SK-N-SH (cell line): ENCODE measurements around the gene BMP2K. TPM values are rescaled to one million over a fixed set of nuclear protein-coding genes. Genes with fewer than 3 reads are reported as not detected.

Experiments used
- CTCF ChIA-PET: fragments of 300-600, 350-600 bp; formaldehyde crosslinking; extraction: SDS; loops from one replicate; lab custom pipeline; 2021; lab: Yijun Ruan, JAX
- POLR2A ChIA-PET: fragments of 350-600 bp; sonication (Branson Sonifier 250); formaldehyde crosslinking; extraction: SDS; loops from one replicate; lab custom pipeline; 2020; ENCODE audit warnings: antibody characterized with exemption, inconsistent platforms; lab: Yijun Ruan, JAX
- DNase-seq: peaks from one replicate; pipeline ENCODE4 v3.0.0; 2012
- H2AFZ ChIP-seq: fragments of 200-600 bp; sonication (generic); 2 replicates; pipeline ENCODE4 v1.8.1; 2016; ENCODE audit warnings: antibody characterized with exemption, mild to moderate bottlenecking, low read depth
- H3F3A ChIP-seq: fragments of 200-600 bp; sonication (generic); replicated peaks from 2 replicates; pipeline ENCODE3; 2016; ENCODE audit warnings: antibody characterized with exemption, mild to moderate bottlenecking; ENCODE audit not compliant: insufficient read depth
- H3K27ac ChIP-seq, 2 experiments: fragments of 200-500 bp in 1 of 2; fragments of 200-600 bp in 1 of 2; sonication (Bioruptor generic) in 1 of 2; sonication (generic), shearing (Covaris generic) in 1 of 2; 2 replicates each; pipeline versions ENCODE4 v1.5.1 to v1.6.1; 2014 to 2016; ENCODE audit warnings: low read depth in 2 of 2, inconsistent platforms in 1 of 2, low read length in 1 of 2, mild to moderate bottlenecking in 1 of 2, mixed read lengths in 1 of 2
- H3K27me3 ChIP-seq: fragments of 200-600 bp; sonication (generic), shearing (Covaris generic); 2 replicates; pipeline ENCODE4 v1.6.1; 2016; ENCODE audit warnings: mixed run types; ENCODE audit not compliant: insufficient read depth
- H3K36me3 ChIP-seq, 2 experiments: fragments of 200-500 bp in 1 of 2; fragments of 200-600 bp in 1 of 2; sonication (Bioruptor generic) in 1 of 2; sonication (generic) in 1 of 2; replicated peaks in 1 of 2; 2 replicates each; pipeline versions ENCODE3 to v1.5.1; 2014 to 2016; ENCODE audit warnings: low read length in 1 of 2, mild to moderate bottlenecking in 1 of 2; ENCODE audit not compliant: insufficient read depth in 2 of 2, control insufficient read depth in 1 of 2
- H3K4me1 ChIP-seq, 2 experiments: fragments of 200-500 bp in 1 of 2; fragments of 200-600 bp in 1 of 2; sonication (Bioruptor generic) in 1 of 2; sonication (generic), shearing (Covaris generic) in 1 of 2; 2 replicates each; pipeline versions ENCODE4 v1.5.1 to v1.6.1; 2014 to 2016; ENCODE audit warnings: low read depth in 1 of 2, low read length in 1 of 2, mixed run types in 1 of 2; ENCODE audit not compliant: insufficient read depth in 2 of 2, control insufficient read depth in 1 of 2
- H3K4me2 ChIP-seq: fragments of 200-600 bp; sonication (generic), shearing (Covaris generic); 2 replicates; pipeline ENCODE4 v1.6.1; 2017; ENCODE audit warnings: mixed run types
- H3K4me3 ChIP-seq, 2 experiments: fragments of 200-500 bp in 1 of 2; fragments of 200-600 bp in 1 of 2; sonication (Bioruptor generic) in 1 of 2; sonication (generic), shearing (Covaris generic) in 1 of 2; 2 replicates each; pipeline versions ENCODE4 v1.5.1 to v1.8.1; 2014 to 2016; ENCODE audit warnings: low read depth in 2 of 2, inconsistent platforms in 1 of 2, low read length in 1 of 2, mild to moderate bottlenecking in 1 of 2, mixed read lengths in 1 of 2, moderate library complexity in 1 of 2
- H3K79me2 ChIP-seq: fragments of 200-600 bp; sonication (generic); 2 replicates; pipeline ENCODE4 v1.8.1; 2017; ENCODE audit warnings: mild to moderate bottlenecking; ENCODE audit not compliant: insufficient read depth
- H3K9ac ChIP-seq: fragments of 200-600 bp; sonication (generic); 2 replicates; pipeline ENCODE4 v1.6.1; 2017; ENCODE audit warnings: mixed run types
- H3K9me2 ChIP-seq: fragments of 200-600 bp; sonication (generic); 2 replicates; pipeline ENCODE4 v1.6.1; 2017; ENCODE audit warnings: mixed run types
- H3K9me3 ChIP-seq: fragments of 200-600 bp; sonication (generic); 2 replicates; pipeline ENCODE4 v1.6.1; 2017; ENCODE audit warnings: mixed run types, mild to moderate bottlenecking, moderate library complexity
- H4K20me1 ChIP-seq: fragments of 200-600 bp; sonication (generic); 2 replicates; pipeline ENCODE4 v1.6.1; 2017; ENCODE audit warnings: mild to moderate bottlenecking, mixed run types; ENCODE audit not compliant: insufficient read depth
- CHD2 ChIP-seq: fragments of 150-350 bp; IDR thresholded peaks from 2 replicates; pipeline ENCODE4 v1.6.1; 2018; ENCODE audit warnings: low read length; ENCODE audit not compliant: partially characterized antibody
- EP300 ChIP-seq, 2 experiments: IDR thresholded peaks; 2 replicates each; pipeline versions ENCODE4 v1.4.0 to v1.6.1; 2012; ENCODE audit warnings: borderline replicate concordance in 1 of 2, low read depth in 1 of 2, low read length in 1 of 2
- FOXJ3 ChIP-seq: sonication (generic); formaldehyde crosslinking; IDR thresholded peaks from 2 replicates; pipeline ENCODE4 v1.5.1; 2020; ENCODE audit warnings: mild to moderate bottlenecking, missing genetic modification reagents
- FOXM1 ChIP-seq: IDR thresholded peaks from 2 replicates; pipeline ENCODE4 v1.4.0; 2012; ENCODE audit warnings: low read depth, mild to moderate bottlenecking
- GABPA ChIP-seq: IDR thresholded peaks from 2 replicates; pipeline ENCODE4 v1.4.0; 2012; ENCODE audit warnings: low read depth, mild to moderate bottlenecking
- MAX ChIP-seq: IDR thresholded peaks from 2 replicates; pipeline ENCODE4 v1.4.0; 2012; ENCODE audit warnings: low read depth
- MEF2A ChIP-seq: IDR thresholded peaks from 2 replicates; pipeline ENCODE4 v1.4.0; 2012; ENCODE audit warnings: low read depth, borderline replicate concordance
- MXI1 ChIP-seq: IDR thresholded peaks from 2 replicates; pipeline ENCODE4 v1.6.1; 2012; ENCODE audit warnings: mild to moderate bottlenecking, low read depth, low read length, improper control_type of control experiment
- NFIC ChIP-seq: IDR thresholded peaks from 2 replicates; pipeline ENCODE4 v1.4.0; 2012; ENCODE audit warnings: borderline replicate concordance
- POLR2AphosphoS5 ChIP-seq: IDR thresholded peaks from 2 replicates; pipeline ENCODE4 v1.6.1; 2012; ENCODE audit warnings: low read depth, low read length
- RAD21 ChIP-seq: IDR thresholded peaks from 2 replicates; pipeline ENCODE4 v1.6.1; 2012; ENCODE audit warnings: mild to moderate bottlenecking, low read length
- RCOR1 ChIP-seq: fragments of 150-350 bp; IDR thresholded peaks from 2 replicates; pipeline ENCODE4 v1.6.1; 2017; ENCODE audit warnings: antibody characterized with exemption, low read length
- REST ChIP-seq: IDR thresholded peaks from 2 replicates; pipeline ENCODE4 v1.6.1; 2012; ENCODE audit warnings: mild to moderate bottlenecking, low read depth, low read length, moderate library complexity
- SIN3A ChIP-seq: IDR thresholded peaks from 2 replicates; pipeline ENCODE4 v1.6.1; 2012; ENCODE audit warnings: low read depth, mild to moderate bottlenecking, low read length, moderate library complexity, borderline replicate concordance
- TAF1 ChIP-seq: IDR thresholded peaks from 2 replicates; pipeline ENCODE4 v1.6.1; 2012; ENCODE audit warnings: low read depth, mild to moderate bottlenecking, low read length, moderate library complexity, borderline replicate concordance
- TCF12 ChIP-seq: IDR thresholded peaks from 2 replicates; pipeline ENCODE4 v1.4.0; 2012
- TEAD4 ChIP-seq: IDR thresholded peaks from 2 replicates; pipeline ENCODE4 v1.4.0; 2012; ENCODE audit warnings: mild to moderate bottlenecking, borderline replicate concordance; ENCODE audit not compliant: insufficient read depth
- USF2 ChIP-seq: fragments of 150-350 bp; IDR thresholded peaks from 2 replicates; pipeline ENCODE4 v1.6.1; 2017; ENCODE audit warnings: antibody characterized with exemption, low read length, low read depth, borderline replicate concordance
- WGBS: methylation state at CpG from one replicate; pipeline ENCODE4 v1.1.6; 2017; ENCODE audit warnings: low lambda C conversion rate; 5-methylcytosine and 5-hydroxymethylcytosine counted together
- polyA plus RNA-seq, 3 experiments: library from polyadenylated mRNA; depleted of rRNA; stranded (reverse); fragments of >200 nt; gene quantifications; 2 replicates each; pipeline ENCODE4 v1.2.3, GENCODE V29; 2012
- TF ChIP-seq, protein P1 (sequence below): fragments of 200-600 bp; sonication (generic); IDR thresholded peaks from 2 replicates; pipeline ENCODE4 v1.6.1; 2017; ENCODE audit warnings: antibody characterized with exemption, mild to moderate bottlenecking, moderate library complexity
- TF ChIP-seq, protein P2 (sequence below): IDR thresholded peaks from 2 replicates; pipeline ENCODE4; 2012

BMP2K gene
- polyA plus RNA-seq, 1 of the 3 experiments (the other 2 are of a cell fraction) = 7.2 TPM

- H4K20me1 ChIP-seq = no peaks in the 10 kb centered on the region
These were observed 154.0 kb downstream of the BMP2K start for GRCh38 chr4:78930016-78930629.

More at GRCh38 chr4:78930016-78930629, 154.0 kb downstream of the BMP2K start:
- ChIA-PET POLR2A (no interaction called here), CTCF (no interaction called here)
- no peak overlapping the region for H3K4me2 ChIP-seq
- H3K9ac ChIP-seq = no peak overlapping the region
- TF ChIP-seq, protein P1, sequence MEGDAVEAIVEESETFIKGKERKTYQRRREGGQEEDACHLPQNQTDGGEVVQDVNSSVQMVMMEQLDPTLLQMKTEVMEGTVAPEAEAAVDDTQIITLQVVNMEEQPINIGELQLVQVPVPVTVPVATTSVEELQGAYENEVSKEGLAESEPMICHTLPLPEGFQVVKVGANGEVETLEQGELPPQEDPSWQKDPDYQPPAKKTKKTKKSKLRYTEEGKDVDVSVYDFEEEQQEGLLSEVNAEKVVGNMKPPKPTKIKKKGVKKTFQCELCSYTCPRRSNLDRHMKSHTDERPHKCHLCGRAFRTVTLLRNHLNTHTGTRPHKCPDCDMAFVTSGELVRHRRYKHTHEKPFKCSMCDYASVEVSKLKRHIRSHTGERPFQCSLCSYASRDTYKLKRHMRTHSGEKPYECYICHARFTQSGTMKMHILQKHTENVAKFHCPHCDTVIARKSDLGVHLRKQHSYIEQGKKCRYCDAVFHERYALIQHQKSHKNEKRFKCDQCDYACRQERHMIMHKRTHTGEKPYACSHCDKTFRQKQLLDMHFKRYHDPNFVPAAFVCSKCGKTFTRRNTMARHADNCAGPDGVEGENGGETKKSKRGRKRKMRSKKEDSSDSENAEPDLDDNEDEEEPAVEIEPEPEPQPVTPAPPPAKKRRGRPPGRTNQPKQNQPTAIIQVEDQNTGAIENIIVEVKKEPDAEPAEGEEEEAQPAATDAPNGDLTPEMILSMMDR = no peak
- TF ChIP-seq FOXM1 (no peak), MAX (no peak), GABPA (no peak), CHD2 (no peak), USF2 (no peak), TCF12 (no peak), SIN3A (no peak), TEAD4 (no peak), REST (no peak), EP300 (IDR thresholded peaks at IDR 0.05; ENCODE audit: borderline replicate concordance in 1 of 2, low read depth in 1 of 2, low read length in 1 of 2) (no peak), MEF2A (no peak), NFIC (no peak), RCOR1 (no peak), POLR2AphosphoS5 (no peak), FOXJ3 (no peak), RAD21 (no peak), MXI1 (no peak), TAF1 (no peak)
- TF ChIP-seq, protein P2, sequence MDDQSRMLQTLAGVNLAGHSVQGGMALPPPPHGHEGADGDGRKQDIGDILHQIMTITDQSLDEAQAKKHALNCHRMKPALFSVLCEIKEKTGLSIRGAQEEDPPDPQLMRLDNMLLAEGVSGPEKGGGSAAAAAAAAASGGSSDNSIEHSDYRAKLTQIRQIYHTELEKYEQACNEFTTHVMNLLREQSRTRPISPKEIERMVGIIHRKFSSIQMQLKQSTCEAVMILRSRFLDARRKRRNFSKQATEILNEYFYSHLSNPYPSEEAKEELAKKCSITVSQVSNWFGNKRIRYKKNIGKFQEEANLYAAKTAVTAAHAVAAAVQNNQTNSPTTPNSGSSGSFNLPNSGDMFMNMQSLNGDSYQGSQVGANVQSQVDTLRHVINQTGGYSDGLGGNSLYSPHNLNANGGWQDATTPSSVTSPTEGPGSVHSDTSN = no peak
- WGBS = 96% methylated on average over 6 of the region's 6 CpGs
- H3K4me3 ChIP-seq = no peak overlapping the region
- no peak overlapping the region for H2AFZ ChIP-seq
- no peaks in the 10 kb centered on the region for H3K9me2 ChIP-seq
- H3K27me3 ChIP-seq = no peaks in the 10 kb centered on the region
- DNase-seq = no peak
- H3F3A ChIP-seq = peaks cover 3% of the 10 kb centered on the region
- peaks cover 30 to 62% of the 10 kb centered on the region in 2 experiments for H3K36me3 ChIP-seq
- H3K79me2 ChIP-seq = no peaks in the 10 kb centered on the region
- no peaks in the 10 kb centered on the region for H3K9me3 ChIP-seq
- H3K4me1 ChIP-seq = no peaks in the 10 kb centered on the region
- no peak overlapping the region for H3K27ac ChIP-seq
